Bronchial epithelial cell (primary cell): ENCODE results near the gene BET1. TPM values are rescaled to one million over a fixed set of nuclear protein-coding genes. Genes with fewer than 3 reads are reported as not detected.
A peak's percentile ranks its signal among the peaks of the same experiment; 100 is the strongest.
"Not testable (repeated sequence)": the region's sequence is repeated elsewhere in the genome, so short reads cannot be mapped to it uniquely, and the experiment has no call there.

Experiments used
- DNase-seq: peaks from one replicate; pipeline ENCODE4 v3.0.0-alpha.2; 2010; ENCODE audit warnings: low read depth
- FAIRE-seq: peaks from 2 replicates; lab custom pipeline; 2011; peaks lifted over from hg19 to GRCh38; lab: Jason Lieb, UNC
- H3K27me3 ChIP-seq: 2 replicates; pipeline ENCODE4 v1.5.1; 2011; ENCODE audit warnings: low read length; ENCODE audit not compliant: control insufficient read depth, insufficient read depth
- H3K36me3 ChIP-seq: 2 replicates; pipeline ENCODE4 v1.5.1; 2011; ENCODE audit warnings: low read length; ENCODE audit not compliant: control insufficient read depth, insufficient read depth
- H3K4me3 ChIP-seq: 2 replicates; pipeline ENCODE4 v1.5.1; 2011; ENCODE audit warnings: mild to moderate bottlenecking, low read depth, low read length, control low read depth
- total RNA-seq: library from RNA; depleted of rRNA; stranded (reverse); fragments of >200 nt; gene quantifications from 2 replicates; pipeline ENCODE4 v1.2.1, GENCODE V29; 2014
- TF ChIP-seq, protein P1 (sequence below): IDR thresholded peaks from 2 replicates; pipeline ENCODE4 v1.5.1; 2011; ENCODE audit warnings: mild to moderate bottlenecking, moderate library complexity, low read length, control low read depth, inconsistent platforms; ENCODE audit not compliant: insufficient read depth, severe bottlenecking

The BET1 gene
- total RNA-seq, 1 donor from 2014 or later = 32.4 TPM

GRCh38 chr7:94028768-94029167 lies 24.6 kb upstream of the BET1 start:
- no peaks in the 10 kb centered on the region for H3K27me3 ChIP-seq
- DNase-seq = peak; percentile 53
- no peaks in the 10 kb centered on the region for H3K36me3 ChIP-seq
- no peak overlapping the region for H3K4me3 ChIP-seq
- no peak for FAIRE-seq
- TF ChIP-seq, protein P1, sequence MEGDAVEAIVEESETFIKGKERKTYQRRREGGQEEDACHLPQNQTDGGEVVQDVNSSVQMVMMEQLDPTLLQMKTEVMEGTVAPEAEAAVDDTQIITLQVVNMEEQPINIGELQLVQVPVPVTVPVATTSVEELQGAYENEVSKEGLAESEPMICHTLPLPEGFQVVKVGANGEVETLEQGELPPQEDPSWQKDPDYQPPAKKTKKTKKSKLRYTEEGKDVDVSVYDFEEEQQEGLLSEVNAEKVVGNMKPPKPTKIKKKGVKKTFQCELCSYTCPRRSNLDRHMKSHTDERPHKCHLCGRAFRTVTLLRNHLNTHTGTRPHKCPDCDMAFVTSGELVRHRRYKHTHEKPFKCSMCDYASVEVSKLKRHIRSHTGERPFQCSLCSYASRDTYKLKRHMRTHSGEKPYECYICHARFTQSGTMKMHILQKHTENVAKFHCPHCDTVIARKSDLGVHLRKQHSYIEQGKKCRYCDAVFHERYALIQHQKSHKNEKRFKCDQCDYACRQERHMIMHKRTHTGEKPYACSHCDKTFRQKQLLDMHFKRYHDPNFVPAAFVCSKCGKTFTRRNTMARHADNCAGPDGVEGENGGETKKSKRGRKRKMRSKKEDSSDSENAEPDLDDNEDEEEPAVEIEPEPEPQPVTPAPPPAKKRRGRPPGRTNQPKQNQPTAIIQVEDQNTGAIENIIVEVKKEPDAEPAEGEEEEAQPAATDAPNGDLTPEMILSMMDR = no peak

DNA sequence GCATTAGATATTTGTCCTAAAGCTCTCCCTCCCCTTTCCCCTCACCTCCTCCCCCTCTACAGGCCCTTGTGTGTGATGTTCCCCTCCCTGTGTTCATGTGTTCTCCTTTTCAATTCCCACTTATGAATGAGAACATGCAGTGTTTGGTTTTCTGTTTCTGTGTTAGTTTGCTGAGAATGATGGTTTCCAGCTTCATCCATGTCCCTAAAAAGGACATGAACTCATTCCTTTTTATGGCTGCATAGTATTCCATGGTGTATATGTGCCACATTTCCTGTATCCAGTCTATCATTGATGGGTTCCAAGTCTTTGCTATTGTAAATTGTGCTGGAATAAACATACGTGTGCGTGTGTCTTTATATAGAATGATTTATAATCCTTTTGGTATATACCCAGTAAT lies 22.5 kb upstream of the BET1 start:
- not testable (repeated sequence) for FAIRE-seq, H3K27me3 ChIP-seq, DNase-seq, H3K36me3 ChIP-seq, H3K4me3 ChIP-seq

DNA sequence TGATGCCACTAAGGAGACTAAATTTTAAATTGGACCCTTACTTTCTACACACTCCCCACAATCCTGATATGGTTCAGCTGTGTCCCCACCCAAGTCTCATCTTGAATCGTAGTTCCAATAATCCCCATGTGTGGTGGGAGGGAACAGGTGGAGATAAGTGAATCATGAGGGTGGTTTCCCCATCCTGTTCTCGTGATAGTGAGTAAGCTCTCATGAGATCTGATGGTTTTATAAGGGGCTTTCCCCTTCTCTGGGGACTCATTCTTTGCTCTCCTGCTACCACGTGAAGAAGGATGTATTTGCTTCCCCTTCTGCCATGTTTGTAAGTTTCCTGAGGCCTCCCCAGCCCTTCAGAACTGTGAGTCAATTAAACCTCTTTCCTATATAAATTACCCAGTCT lies 18.4 kb upstream of the BET1 start:
- FAIRE-seq (no peak), DNase-seq (peak; percentile 31)
- no peak overlapping the region for H3K4me3 ChIP-seq
- H3K27me3 ChIP-seq = no peaks in the 10 kb centered on the region
- TF ChIP-seq, protein P1 = no peak
- H3K36me3 ChIP-seq = no peaks in the 10 kb centered on the region

DNA sequence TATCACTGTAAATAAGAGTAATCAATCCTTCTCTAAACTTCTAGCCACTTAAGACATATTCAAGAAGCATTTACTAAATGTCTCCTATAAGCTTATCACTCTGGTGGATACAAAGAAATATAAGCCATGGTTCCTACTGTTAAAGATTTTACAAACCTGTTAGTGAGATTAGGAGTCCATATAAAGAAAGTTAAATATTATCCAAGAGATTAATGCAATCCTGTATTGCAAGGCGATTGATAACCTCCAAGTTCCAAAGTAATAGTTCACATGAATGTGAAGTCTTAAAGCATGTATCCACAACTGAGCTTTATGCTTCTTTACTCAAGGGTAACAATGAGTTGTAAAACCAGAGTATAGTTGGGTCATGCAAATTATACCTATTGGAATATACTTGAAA lies 12.6 kb upstream of the BET1 start:
- TF ChIP-seq, protein P1 = no peak
- H3K4me3 ChIP-seq = no peak overlapping the region
- H3K36me3 ChIP-seq = no peaks in the 10 kb centered on the region
- FAIRE-seq = no peak
- DNase-seq = no peak
- H3K27me3 ChIP-seq = no peaks in the 10 kb centered on the region

DNA sequence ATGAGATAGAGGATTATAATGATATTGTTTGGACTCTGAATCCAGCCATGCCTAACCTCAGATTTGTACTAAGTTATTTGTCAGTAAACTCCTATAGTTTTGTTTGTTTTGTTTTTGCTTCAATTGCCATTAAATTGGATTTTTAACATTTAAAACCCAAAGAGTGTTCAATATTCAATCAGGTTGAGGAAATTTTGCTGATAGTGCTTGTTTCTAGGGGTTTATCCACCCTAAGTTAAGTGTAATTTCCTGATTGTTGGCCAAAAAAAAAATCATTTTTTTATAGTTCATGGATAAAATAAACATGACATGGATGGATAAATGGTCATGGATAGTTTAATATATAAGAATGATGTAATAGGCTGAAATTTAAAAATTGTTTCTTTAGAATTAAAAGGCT lies 11.4 kb upstream of the BET1 start:
- no peak for FAIRE-seq
- no peak for DNase-seq
- Histone ChIP-seq H3K36me3 (no peaks in the 10 kb centered on the region), H3K4me3 (no peak overlapping the region), H3K27me3 (no peaks in the 10 kb centered on the region)
- TF ChIP-seq, protein P1 = no peak

DNA sequence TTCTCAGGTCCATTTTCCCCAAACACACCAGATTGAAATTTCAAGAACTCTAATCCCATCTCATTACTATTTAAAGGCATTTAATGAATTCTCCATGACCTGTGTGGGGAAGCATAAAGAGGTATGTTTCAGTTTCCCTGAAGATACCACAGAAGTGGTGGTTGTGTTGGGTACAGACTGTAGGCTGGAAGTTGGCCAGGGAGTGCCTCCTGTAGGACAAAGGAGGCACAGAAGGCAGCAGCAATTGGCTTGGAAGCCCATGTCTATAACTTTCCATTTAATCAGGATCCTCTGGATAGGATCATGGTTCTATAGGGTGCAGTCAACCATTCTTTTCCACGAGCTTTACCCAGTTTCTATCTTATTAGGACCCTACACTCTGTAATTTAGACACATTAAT lies 8.6 kb upstream of the BET1 start:
- TF ChIP-seq, protein P1 = no peak
- H3K27me3 ChIP-seq = no peaks in the 10 kb centered on the region
- no peak overlapping the region for H3K4me3 ChIP-seq
- H3K36me3 ChIP-seq = no peaks in the 10 kb centered on the region
- FAIRE-seq (no peak), DNase-seq (no peak)
